NCI-H1105 treated with DMSO at 0.1 percent for 48 hours (cell line): ENCODE data around the gene ODF2.
A peak's percentile ranks its signal among the peaks of the same experiment; 100 is the strongest.
"Not testable (repeated sequence)": the region's sequence is repeated elsewhere in the genome, so short reads cannot be mapped to it uniquely, and the experiment has no call there.

Experiments used
- DNase-seq: peaks from one replicate; lab custom pipeline; 2025; lab: John Stamatoyannopoulos, UW

Gene ODF2

GRCh38 chr9:128455849-128456612, at the start of gene ODF2:
TSS of gene ODF2 (plus strand) at chr9:128456006. CDS start at chr9:128456092, 86 bp downstream.
- peak; percentile 94 for DNase-seq

- DNase-seq: no peak
These were observed 48.9 kb upstream of the ODF2 start for GRCh38 chr9:128406848-128407391.

- no peak for DNase-seq
These were observed 46.8 kb upstream of the ODF2 start for GRCh38 chr9:128408963-128409431.

DNA sequence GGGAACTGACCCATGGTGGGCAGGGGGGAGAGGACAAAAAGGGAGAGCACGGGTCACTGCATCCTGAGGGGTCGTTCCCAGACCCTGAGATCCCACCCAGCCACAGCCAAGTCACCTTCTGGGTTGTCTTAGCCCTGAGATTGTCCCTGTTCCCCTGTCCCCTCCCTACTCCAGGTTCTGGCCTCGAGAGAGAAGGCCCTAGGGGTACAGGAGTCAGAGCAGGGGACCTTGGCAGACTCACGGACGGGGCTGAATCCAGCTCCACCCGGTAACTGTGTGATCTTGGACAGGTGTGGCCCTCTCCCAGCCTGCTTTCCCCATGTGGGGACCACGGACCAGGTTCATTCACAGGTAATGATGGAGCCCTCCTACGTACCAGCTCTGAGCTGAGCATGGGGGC, 46.4 kb upstream of the ODF2 start:
- no peak for DNase-seq

- DNase-seq: no peak
These were observed 45.8 kb upstream of the ODF2 start for GRCh38 chr9:128409978-128410377.

DNA sequence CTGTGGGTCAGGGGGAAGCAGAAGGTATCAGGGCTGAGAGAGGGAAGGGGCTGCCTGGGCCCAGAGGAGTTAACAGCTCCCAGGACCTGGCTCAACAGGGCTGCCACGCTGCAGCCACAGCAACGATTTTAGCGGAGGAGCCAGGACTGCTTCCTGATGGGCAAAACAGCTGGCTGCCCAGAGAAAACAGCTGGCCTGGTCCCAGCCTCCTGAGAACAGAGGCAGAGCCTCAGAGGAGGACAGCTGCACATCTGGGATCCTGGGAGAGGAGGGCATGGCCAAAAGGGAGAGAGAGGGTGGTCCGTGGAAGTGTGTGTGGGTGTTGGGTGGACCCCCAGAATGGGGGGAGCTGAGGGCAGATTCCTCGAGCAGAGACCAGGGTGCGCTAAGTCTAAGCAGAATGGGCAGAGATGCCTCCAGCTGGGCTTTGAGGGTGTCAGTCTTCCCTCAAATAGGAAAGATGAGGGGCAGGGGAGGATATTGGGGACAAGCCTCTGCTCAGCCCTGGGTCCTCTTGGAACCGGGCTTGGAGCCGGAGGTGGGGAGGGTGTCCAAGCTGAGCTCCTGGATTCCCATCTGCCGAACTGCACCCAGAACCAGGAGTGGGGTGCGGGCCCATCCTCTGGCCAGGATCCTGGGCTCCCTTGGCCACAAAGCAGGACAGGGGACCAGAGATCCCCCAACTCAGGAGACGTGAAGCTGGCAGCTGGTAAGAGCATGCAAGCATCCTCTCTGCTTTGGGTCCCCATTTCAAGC, 44.3 kb upstream of the ODF2 start:
- DNase-seq: no peak

- DNase-seq: peak; percentile 64
These were observed 43.6 kb upstream of the ODF2 start for GRCh38 chr9:128412120-128412790.

DNA sequence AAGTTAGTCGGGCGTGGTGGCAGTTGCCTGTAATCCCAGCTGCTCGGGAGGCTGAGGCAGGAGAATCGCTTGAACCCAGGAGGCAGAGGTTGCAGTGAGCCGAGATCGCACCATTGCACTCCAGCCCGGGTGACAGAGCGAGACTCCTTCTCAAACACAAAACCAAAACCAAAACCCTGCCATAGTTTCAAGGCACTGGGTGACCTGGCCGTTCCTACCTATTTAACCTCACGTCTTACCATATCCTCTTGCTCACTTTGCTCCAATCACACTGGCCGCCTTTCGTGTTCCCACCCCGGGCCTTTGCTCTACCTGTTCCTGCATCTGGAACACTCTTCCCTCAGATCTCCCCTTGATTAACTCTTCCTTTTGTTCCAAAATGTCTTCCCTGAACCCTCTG, 42.1 kb upstream of the ODF2 start:
- not testable (repeated sequence) for DNase-seq

DNA sequence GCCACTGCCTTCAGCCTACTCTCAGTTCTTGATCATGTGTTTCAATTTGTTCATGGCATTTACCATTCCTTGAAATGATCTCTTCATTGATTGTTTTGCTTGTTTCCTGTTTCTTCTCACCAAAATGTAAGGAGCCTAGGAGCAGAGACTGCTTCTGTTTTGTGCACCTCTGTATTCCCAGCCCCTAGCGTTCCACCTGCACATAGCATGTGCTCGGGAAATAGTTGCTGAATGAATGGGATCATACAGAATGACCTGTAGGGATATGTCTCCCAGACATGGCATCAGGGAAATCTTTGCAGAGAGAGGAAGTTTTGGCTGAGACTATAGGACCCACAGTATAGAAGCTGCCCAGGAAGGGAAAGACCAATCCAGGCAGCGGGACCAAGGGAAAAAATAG, 41.3 kb upstream of the ODF2 start:
- no peak for DNase-seq

- no peak for DNase-seq
These were observed 40.5 kb upstream of the ODF2 start for GRCh38 chr9:128415281-128415680.

- DNase-seq: no peak
These were observed 39.8 kb upstream of the ODF2 start for GRCh38 chr9:128416014-128416413.

- no peak for DNase-seq
These were observed 39.3 kb upstream of the ODF2 start for GRCh38 chr9:128416432-128417019.

- DNase-seq: no peak
These were observed 36.5 kb upstream of the ODF2 start for GRCh38 chr9:128419061-128419925.

GRCh38 chr9:128420060-128420650, 35.7 kb upstream of the ODF2 start:
- peak; percentile 45 for DNase-seq

DNA sequence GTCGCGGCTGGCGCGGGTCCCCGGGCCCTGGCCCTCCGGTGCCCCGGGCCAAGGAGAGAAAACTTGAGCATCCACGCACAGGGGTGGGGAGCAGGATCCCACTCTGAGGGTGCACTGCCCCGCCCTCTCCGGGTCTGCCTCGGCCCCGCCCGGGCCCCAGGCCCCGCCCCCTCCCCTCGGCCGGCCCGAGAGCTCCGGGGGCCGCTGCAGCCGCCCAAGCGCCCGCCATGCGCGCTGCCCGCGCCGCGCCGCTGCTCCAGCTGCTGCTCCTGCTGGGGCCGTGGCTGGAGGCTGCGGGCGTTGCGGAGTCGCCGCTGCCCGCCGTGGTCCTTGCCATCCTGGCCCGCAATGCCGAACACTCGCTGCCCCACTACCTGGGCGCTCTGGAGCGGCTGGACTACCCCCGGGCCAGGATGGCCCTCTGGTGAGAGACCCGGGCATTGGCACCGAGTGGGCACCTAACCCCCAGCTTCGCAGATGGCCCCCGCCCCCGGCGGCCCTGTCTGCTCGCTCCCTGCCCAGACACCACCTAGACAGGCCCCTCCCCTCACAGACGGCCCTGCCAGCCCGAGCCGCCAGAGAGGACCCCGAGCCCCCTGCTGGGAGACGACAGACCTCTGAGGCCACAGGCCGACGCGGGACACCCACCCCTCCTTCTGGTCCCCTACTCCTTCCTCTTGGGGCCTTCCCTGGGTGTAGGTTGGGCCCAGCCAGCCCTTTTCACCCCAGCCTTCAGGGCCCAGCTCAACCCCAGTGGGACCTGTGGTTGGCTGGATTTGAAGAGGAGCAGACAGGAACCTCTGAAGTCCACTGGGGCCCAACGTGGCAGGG, 34.9 kb upstream of the ODF2 start, which contains the start of gene CERCAM:
TSS of gene CERCAM (plus strand) at position 207 of the 831 bp plus-strand sequence. CDS start at position 228, 21 bp downstream.
- peak; percentile 34 for DNase-seq

GRCh38 chr9:128421482-128421996, 34.3 kb upstream of the ODF2 start:
- no peak for DNase-seq

- not testable (repeated sequence) for DNase-seq
These were observed 33.6 kb upstream of the ODF2 start for GRCh38 chr9:128422022-128422782.

DNA sequence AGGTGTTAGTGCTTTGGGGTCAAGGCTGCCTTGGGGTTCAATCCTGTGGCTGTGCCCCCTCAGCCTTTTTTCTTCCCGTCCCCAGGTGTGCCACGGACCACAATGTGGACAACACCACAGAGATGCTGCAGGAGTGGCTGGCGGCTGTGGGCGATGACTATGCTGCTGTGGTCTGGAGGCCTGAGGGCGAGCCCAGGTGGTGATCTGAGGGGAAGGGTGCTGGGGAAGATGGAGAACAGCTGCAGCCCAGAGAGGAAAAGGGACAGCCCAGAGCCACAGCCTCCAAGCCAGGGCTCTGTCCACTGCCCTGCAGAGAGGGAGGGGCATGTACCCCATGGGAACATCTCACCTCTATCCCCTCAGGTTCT, 33.0 kb upstream of the ODF2 start:
- DNase-seq: no peak

- DNase-seq: not testable (repeated sequence)
These were observed 32.5 kb upstream of the ODF2 start for GRCh38 chr9:128423356-128423755.
